HepG2 (cell line): ENCODE results near the gene TAF3. TPM values are rescaled to one million over a fixed set of nuclear protein-coding genes. Genes with fewer than 3 reads are reported as not detected.

Experiments
- ATAC-seq: fragments of 200-7000 bp; cut with Tn5 transposase; 3 replicates; pipeline ENCODE4 v1.9.1; 2020; ENCODE audit warnings: mild to moderate bottlenecking, moderate library complexity
- BruUV-seq: library from RNA; stranded (reverse); fragments of 400-500 nt; replicated peaks from 2 replicates; lab custom pipeline; 2021; lab: Mats Ljungman, UMichigan
- CTCF ChIA-PET: fragments of 300-600 bp; formaldehyde crosslinking; extraction: SDS; loops from one replicate; lab custom pipeline; 2021; ENCODE audit warnings: low total read pairs, inconsistent platforms, low intra/inter-chr PET ratio; lab: Yijun Ruan, JAX
- POLR2A ChIA-PET: fragments of 350-600 bp; sonication (Branson Sonifier 250); formaldehyde crosslinking; loops from one replicate; lab custom pipeline; 2020; ENCODE audit warnings: antibody characterized with exemption, inconsistent platforms; lab: Yijun Ruan, JAX
- DNase-seq: peaks from one replicate; pipeline ENCODE4 v3.0.0-alpha.2; 2015; ENCODE audit warnings: low spot score
- FAIRE-seq: peaks from 3 replicates; lab custom pipeline; 2011; peaks lifted over from hg19 to GRCh38; lab: Jason Lieb, UNC
- H2AFZ ChIP-seq: one replicate; pipeline ENCODE4 v1.6.1; 2011; ENCODE audit warnings: low read length, inconsistent platforms
- H3K27ac ChIP-seq: fragments of 300-600 bp; 3 replicates; pipeline ENCODE4 v1.8.0; 2011; ENCODE audit warnings: mixed run types, mild to moderate bottlenecking, mixed read lengths, low read length, inconsistent platforms; ENCODE audit not compliant: insufficient read depth; ENCODE audit errors: extremely low read length
- H3K27me3 ChIP-seq, 2 experiments: fragments of 200-600 bp in 1 of 2; 2 replicates in 1 of 2; 3 replicates in 1 of 2; pipeline versions ENCODE4 v1.6.0 to v1.8.0; 2011; ENCODE audit warnings: low read length in 2 of 2, mild to moderate bottlenecking in 2 of 2, moderate library complexity in 2 of 2, inconsistent platforms in 1 of 2; ENCODE audit not compliant: insufficient read depth in 2 of 2, control insufficient read depth in 1 of 2
- H3K36me3 ChIP-seq, 2 experiments: fragments of 200-600 bp in 1 of 2; replicated peaks in 1 of 2; 2 replicates in 1 of 2; 3 replicates in 1 of 2; pipeline versions ENCODE4 v1.5.1 to v1.8.0; 2011; ENCODE audit warnings: low read length in 2 of 2, inconsistent platforms in 1 of 2; ENCODE audit not compliant: insufficient read depth in 2 of 2, control insufficient read depth in 1 of 2
- H3K4me1 ChIP-seq: 2 replicates; pipeline ENCODE4 v1.5.1; 2012; ENCODE audit warnings: low read length, inconsistent platforms; ENCODE audit not compliant: insufficient read depth
- H3K4me2 ChIP-seq: 2 replicates; pipeline ENCODE4 v1.6.0; 2011; ENCODE audit warnings: low read depth, low read length, inconsistent platforms
- H3K4me3 ChIP-seq, 3 experiments: fragments of 200-600 bp in 1 of 3; sonication (generic), shearing (Covaris generic) in 1 of 3; replicated peaks in 1 of 3; 2 replicates each; pipeline ENCODE4 v1.5.1; 2011 to 2016; ENCODE audit warnings: low read length in 3 of 3, inconsistent platforms in 2 of 3, low read depth in 2 of 3, mild to moderate bottlenecking in 2 of 3, control low read depth in 1 of 3, mixed read lengths in 1 of 3; ENCODE audit not compliant: insufficient read depth in 1 of 3
- H3K79me2 ChIP-seq: one replicate; pipeline ENCODE4 v1.6.1; 2011; ENCODE audit warnings: low read length, inconsistent platforms; ENCODE audit not compliant: insufficient read depth
- H3K9ac ChIP-seq: 2 replicates; pipeline ENCODE4 v1.6.0; 2011; ENCODE audit warnings: mild to moderate bottlenecking, low read depth, low read length, inconsistent platforms; ENCODE audit not compliant: insufficient read depth
- H3K9me3 ChIP-seq: 2 replicates; pipeline ENCODE4 v1.5.1; 2012; ENCODE audit warnings: mild to moderate bottlenecking, low read length
- H4K20me1 ChIP-seq: 2 replicates; pipeline ENCODE4 v1.6.0; 2011; ENCODE audit warnings: inconsistent platforms, mild to moderate bottlenecking, low read length, moderate library complexity; ENCODE audit not compliant: insufficient read depth
- FOXJ3 ChIP-seq: sonication (generic); formaldehyde crosslinking; IDR thresholded peaks from 2 replicates; pipeline ENCODE4 v1.4.0; 2020; ENCODE audit warnings: missing genetic modification reagents, mild to moderate bottlenecking, borderline replicate concordance
- NFE2L1 ChIP-seq: sonication (generic); formaldehyde crosslinking; IDR thresholded peaks from 2 replicates; pipeline ENCODE4 v1.4.0; 2020; ENCODE audit warnings: missing genetic modification reagents, mild to moderate bottlenecking, borderline replicate concordance
- TFAP4 ChIP-seq: sonication (generic); IDR thresholded peaks from 2 replicates; pipeline ENCODE4 v1.6.1; 2016; ENCODE audit warnings: low read depth, borderline replicate concordance
- ZFP37 ChIP-seq: sonication (generic); formaldehyde crosslinking; IDR thresholded peaks from 2 replicates; pipeline ENCODE4 v1.4.0; 2020; ENCODE audit warnings: missing genetic modification reagents, borderline replicate concordance
- ZNF142 ChIP-seq: sonication (generic); formaldehyde crosslinking; IDR thresholded peaks from 2 replicates; pipeline ENCODE4 v1.4.0; 2020; ENCODE audit warnings: missing genetic modification reagents
- ZSCAN20 ChIP-seq: sonication (generic); formaldehyde crosslinking; IDR thresholded peaks from 2 replicates; pipeline ENCODE4 v1.4.0; 2020; ENCODE audit warnings: missing genetic modification reagents, mild to moderate bottlenecking, borderline replicate concordance
- WGBS: methylation state at CpG from one replicate; pipeline ENCODE4 v1.1.6; 2017; ENCODE audit warnings: low lambda C conversion rate; 5-methylcytosine and 5-hydroxymethylcytosine counted together
- in situ Hi-C: cut with HindIII; loops from 2 replicates; pipeline ENCODE4 v1.10.0; 2017; ENCODE audit warnings: low pct_unique_long_range_greater_than_20kb; ENCODE audit not compliant: extremely low pct_ligation_motif_present
- intact Hi-C: fragments of 100-400 bp; cut with micrococcal nuclease; formaldehyde crosslinking; loops from one replicate; pipeline ENCODE4 v1.10.0; 2022; ENCODE audit not compliant: unreplicated experiment
- polyA plus RNA-seq, 8 experiments: library from polyadenylated mRNA; depleted of rRNA in 3 of 8; stranded (reverse) in 7 of 8; unstranded in 1 of 8; fragments of >200 nt; fragmentation: Illumina TruSeq in 4 of 8; extraction: Trizol in 4 of 8; gene quantifications; 2 replicates each; pipeline versions ENCODE4 v1.2.1 to v1.2.3, GENCODE V29; 2011 to 2016; ENCODE audit warnings: low read depth in 4 of 8, missing spikeins in 1 of 8, mixed read lengths in 1 of 8; ENCODE audit not compliant: insufficient read depth in 1 of 8
- total RNA-seq, 5 experiments: library from RNA; depleted of rRNA; stranded (reverse); fragments of >200 nt; fragmentation: Illumina TruSeq; extraction: Trizol; gene quantifications; 2 replicates each; pipeline ENCODE4 v1.2.3, GENCODE V29; 2016; ENCODE audit warnings: low read depth in 1 of 5
- TF ChIP-seq, protein P1 (sequence below): IDR thresholded peaks from 2 replicates; pipeline ENCODE4 v1.6.1; 2016; ENCODE audit warnings: missing compliant biosample characterization, missing genetic modification reagents, borderline replicate concordance
- TF ChIP-seq, protein P2 (sequence below): sonication (generic); formaldehyde crosslinking; IDR thresholded peaks from 2 replicates; pipeline ENCODE4 v1.5.0; 2020; ENCODE audit warnings: missing genetic modification reagents

Gene TAF3
- total and polyA plus RNA-seq, 2 of the 13 experiments (the other 11 are each of a cell fraction or from before 2014, with no cell fraction given): 1.7 to 2.9 TPM

- ATAC-seq: no peak
- DNase-seq: no peak
- no peak for FAIRE-seq
- no peaks in the 10 kb centered on the region for H3K79me2 ChIP-seq
- no peaks in the 10 kb centered on the region for H3K9me3 ChIP-seq
- WGBS: 97% methylated on average over 5 of the region's 5 CpGs
- no TSS peak for BruUV-seq
- no peak overlapping the region for H3K27ac ChIP-seq
- H4K20me1 ChIP-seq: no peaks in the 10 kb centered on the region
- no peak overlapping the region for H3K9ac ChIP-seq
- H2AFZ ChIP-seq: no peak overlapping the region
- intact Hi-C loops (no loop called here), in situ Hi-C loops (no loop called here)
- H3K4me3 ChIP-seq: no peak overlapping the region
- H3K4me2 ChIP-seq: no peak overlapping the region
- H3K27me3 ChIP-seq: no peaks in the 10 kb centered on the region
- H3K36me3 ChIP-seq: peaks cover 0 to 7% of the 10 kb centered on the region in 2 experiments; a peak in 1 of 5 replicates
- CTCF ChIA-PET: no interaction called here
- H3K4me1 ChIP-seq: no peaks in the 10 kb centered on the region
- TF ChIP-seq ZFP37 (no peak), NFE2L1 (CRISPR knock-in tag) (no peak), TFAP4 (no peak), FOXJ3 (CRISPR knock-in tag) (no peak), ZSCAN20 (CRISPR knock-in tag) (no peak), ZNF142 (CRISPR knock-in tag) (no peak)
- TF ChIP-seq, protein P1, sequence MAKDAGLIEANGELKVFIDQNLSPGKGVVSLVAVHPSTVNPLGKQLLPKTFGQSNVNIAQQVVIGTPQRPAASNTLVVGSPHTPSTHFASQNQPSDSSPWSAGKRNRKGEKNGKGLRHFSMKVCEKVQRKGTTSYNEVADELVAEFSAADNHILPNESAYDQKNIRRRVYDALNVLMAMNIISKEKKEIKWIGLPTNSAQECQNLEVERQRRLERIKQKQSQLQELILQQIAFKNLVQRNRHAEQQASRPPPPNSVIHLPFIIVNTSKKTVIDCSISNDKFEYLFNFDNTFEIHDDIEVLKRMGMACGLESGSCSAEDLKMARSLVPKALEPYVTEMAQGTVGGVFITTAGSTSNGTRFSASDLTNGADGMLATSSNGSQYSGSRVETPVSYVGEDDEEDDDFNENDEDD: no peak
- TF ChIP-seq, protein P2, sequence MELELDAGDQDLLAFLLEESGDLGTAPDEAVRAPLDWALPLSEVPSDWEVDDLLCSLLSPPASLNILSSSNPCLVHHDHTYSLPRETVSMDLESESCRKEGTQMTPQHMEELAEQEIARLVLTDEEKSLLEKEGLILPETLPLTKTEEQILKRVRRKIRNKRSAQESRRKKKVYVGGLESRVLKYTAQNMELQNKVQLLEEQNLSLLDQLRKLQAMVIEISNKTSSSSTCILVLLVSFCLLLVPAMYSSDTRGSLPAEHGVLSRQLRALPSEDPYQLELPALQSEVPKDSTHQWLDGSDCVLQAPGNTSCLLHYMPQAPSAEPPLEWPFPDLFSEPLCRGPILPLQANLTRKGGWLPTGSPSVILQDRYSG (CRISPR knock-in tag): no peak
- TF ChIP-seq, all 625 proteins: peak for 0
- POLR2A ChIA-PET: no interaction called here
Measured at GRCh38 chr10:7982727-7983126, 164.4 kb downstream of the TAF3 start.
